ENCODE data around the gene ROR2. TPM values are rescaled to one million over a fixed set of nuclear protein-coding genes. Genes with fewer than 3 reads are reported as not detected.

ROR2 gene
- total and polyA plus RNA-seq, 2 of the 8 experiments (the other 6 are each of a cell fraction or from before 2014, with no cell fraction given), result 2.7 to 4.3 TPM

DNA sequence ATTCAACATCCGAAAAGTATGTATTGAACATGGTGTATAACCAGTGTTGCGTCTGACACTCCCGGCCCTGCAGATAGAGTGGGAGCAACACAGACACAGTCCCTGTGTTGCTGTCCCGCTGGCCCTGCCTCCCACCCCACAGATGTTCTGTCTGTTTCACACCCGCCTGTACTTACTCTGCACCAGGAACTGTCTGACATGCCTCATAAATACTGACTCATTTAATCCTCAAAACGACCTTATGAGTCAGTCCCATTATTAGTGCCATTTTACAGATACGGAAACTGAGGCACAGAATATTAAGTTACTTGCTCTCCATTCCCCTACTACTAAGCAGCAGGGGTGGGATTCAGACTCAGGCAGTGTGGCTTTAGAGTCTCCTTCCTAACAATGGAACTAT lies 416.6 kb downstream of the ROR2 start (continued):
- TF ChIP-seq CHD7 (IDR thresholded peaks at IDR 0.05; ENCODE audit: insufficient replicate concordance, low read length) (no peak), RNF2 (IDR thresholded peaks at IDR 0.05; ENCODE audit: borderline replicate concordance, low read depth, low read length, missing control alignments, poor library complexity, severe bottlenecking) (no peak), ZNF274 (IDR thresholded peaks at IDR 0.05; ENCODE audit: borderline replicate concordance, extremely low read depth, low read length) (no peak)

All from H1 (cell line).